Hippocampal formation (tissue), 2 donors: ENCODE results near the gene CRACR2A.

Experiments used
- DNase-seq, 2 donors: peaks; one replicate each; lab custom pipeline; 2025; lab: John Stamatoyannopoulos, UW

CRACR2A gene

GRCh38 chr12:3753544-3754284 lies 805 bp upstream of the CRACR2A start:
- DNase-seq, result no peak

GRCh38 chr12:3752096-3752709 lies 706 bp downstream of the CRACR2A start:
- no peak for DNase-seq

DNA sequence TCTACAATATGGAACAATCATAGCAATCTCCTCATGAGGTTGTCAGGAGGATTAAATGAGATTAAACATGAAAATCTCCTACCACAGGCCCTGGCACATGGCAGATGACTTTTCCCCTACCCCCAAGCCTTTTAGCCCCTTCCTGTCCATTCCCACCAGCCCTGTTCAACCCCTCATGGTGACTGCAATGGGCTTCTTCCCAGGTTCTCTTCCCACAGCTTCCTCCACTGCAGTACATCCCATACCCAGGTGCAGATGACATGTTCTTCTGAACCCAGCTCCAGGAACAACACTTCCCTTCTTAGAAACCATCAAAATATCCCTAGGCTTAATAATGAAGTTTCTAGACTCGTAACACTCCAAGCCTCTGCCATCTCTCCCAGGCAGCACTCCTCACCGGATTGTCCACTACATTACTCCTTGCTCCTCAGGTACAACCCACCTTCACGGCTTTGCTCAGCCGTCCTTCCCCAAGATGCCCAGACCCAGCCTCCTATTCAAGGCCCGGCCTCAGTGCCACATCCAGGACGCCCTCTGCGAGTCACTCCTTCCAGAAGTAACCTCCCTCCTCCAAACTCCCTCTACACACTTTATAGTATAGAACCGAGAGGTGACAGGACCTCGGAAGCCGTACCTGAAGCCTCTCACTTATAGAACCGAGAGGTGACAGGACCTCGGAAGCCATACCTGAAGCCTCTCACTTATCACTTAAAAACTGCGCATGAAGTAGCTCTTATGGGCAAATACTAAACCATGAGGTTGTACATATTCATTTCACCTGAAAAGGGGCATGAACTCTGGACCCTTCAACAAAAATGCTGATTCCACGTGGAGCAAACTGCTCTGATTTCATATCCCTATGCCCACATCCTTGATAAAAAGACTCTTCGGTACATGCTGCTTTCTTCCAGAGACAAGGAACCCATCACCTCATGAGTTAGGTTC lies 1.5 kb downstream of the CRACR2A start:
- no peak for DNase-seq

DNA sequence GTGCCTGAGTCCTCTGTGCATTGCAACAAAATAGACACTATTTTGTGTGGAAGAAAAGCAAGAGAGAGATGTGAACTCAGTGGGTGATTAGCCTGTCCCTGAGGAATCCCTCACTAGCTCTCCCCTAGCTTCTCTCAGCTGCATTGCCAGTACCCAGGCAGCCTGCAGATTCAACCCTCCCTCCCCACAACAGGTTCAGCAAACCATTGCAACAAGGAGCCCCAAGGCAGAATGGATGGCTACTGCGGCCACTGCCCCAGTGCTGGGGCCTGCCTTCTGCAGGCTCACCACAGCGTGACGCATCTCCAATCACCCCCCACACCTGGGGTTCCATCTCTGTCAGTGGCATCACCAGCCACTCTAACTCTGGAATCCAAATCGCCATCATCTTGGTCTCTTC lies 2.3 kb downstream of the CRACR2A start:
- DNase-seq, result no peak

- DNase-seq, result no peak
These were observed 4.3 kb downstream of the CRACR2A start for GRCh38 chr12:3748620-3749019.

GRCh38 chr12:3747976-3748619 lies 4.8 kb downstream of the CRACR2A start:
- DNase-seq, result no peak

DNA sequence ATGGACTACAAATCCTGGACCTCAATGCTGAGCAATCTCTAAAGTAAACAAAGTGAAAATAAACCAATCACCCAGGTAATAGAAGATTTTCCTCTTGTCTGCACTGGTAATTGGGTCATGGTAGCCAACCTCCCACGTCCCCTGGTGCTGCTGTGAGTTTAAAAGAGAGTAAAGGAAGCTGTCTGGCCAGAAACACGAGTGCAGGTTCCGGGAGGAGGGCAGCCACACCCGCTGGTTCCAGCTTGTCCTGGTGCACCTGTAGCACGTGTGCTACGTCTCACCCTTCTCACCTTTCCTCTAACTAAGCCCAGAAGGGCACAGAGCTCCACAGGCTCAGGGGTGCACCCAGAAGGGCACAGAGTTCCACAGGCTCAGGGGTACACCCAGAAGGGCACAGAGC lies 5.4 kb downstream of the CRACR2A start:
- no peak for DNase-seq

DNA sequence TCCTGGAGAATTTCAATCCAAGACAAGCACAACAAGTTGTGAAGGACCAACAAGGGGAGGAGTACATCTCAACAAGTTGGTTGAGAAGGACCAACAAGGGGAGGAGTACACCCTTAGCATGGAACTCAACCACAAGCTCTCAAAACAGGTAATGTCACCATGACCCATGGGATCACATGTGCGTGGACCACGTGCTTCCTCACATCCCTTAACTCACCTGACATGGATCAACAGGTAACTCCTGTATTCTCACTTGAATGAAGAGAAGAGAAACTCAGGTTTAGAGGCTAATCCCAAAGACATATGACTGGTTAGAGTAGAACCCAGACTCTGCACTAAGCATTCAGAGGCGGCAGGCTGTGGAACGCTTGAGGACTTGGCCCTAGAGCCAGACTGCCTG lies 6.2 kb downstream of the CRACR2A start:
- DNase-seq, result no peak

DNA sequence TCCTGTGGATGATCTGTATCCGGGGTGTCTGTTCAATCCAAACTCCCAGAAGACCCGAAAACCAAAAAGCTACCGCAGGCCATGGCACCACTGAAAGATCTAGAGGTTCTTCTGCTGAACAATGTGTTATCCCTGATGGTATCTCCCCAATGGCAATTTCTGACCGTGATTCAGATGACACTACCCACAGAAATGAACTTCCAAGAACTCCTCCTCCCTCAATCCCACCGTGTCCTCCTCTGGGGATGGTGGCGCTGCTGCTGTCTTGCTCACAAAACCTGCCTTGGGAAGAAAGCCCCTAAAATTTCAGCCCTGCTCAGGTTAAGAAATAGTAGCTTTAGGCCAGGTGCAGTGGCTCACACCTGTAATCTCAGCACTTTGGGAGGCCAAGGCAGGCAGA lies 7.8 kb downstream of the CRACR2A start:
- no peak for DNase-seq

GRCh38 chr12:3744229-3744901 lies 8.5 kb downstream of the CRACR2A start:
- no peak for DNase-seq

- DNase-seq, result no peak
These were observed 9.1 kb downstream of the CRACR2A start for GRCh38 chr12:3743803-3744202.

DNA sequence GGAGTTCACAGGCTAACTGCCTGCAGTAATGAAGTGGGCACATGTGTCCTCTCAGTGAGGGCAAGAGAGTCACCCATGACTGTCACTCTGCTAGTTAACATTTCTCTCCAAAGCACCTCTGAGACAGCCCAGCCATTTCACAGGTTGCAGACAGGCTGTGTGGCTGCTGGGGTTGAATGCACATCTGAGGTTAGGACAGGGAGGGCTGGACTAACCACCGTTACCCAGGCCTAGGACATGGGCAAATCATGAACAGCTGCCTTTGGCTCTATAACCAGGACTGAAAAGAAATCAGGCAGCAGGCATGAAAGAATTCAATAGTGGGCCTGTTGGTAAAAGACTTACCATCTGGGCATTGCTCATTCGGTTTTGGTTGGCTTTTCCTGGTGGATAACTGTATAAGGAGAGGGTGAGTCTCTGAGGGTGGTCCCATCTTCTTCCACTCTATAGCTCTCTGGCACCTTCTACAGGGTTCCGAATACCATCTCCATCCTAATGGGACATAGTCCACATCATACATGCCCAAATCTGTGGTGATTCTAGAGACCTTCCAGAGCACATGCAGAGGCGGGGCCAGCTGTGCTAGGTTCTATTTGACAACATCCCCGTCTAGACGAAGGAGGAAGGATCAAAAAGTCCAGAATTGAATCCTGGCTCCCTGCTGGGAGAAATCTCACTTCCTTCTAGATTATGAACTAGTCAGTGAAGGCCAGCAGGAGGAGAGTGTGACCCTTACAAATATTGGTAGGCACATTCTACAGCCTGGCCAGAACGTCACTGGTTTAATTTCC lies 10.8 kb downstream of the CRACR2A start:
- no peak for DNase-seq

DNA sequence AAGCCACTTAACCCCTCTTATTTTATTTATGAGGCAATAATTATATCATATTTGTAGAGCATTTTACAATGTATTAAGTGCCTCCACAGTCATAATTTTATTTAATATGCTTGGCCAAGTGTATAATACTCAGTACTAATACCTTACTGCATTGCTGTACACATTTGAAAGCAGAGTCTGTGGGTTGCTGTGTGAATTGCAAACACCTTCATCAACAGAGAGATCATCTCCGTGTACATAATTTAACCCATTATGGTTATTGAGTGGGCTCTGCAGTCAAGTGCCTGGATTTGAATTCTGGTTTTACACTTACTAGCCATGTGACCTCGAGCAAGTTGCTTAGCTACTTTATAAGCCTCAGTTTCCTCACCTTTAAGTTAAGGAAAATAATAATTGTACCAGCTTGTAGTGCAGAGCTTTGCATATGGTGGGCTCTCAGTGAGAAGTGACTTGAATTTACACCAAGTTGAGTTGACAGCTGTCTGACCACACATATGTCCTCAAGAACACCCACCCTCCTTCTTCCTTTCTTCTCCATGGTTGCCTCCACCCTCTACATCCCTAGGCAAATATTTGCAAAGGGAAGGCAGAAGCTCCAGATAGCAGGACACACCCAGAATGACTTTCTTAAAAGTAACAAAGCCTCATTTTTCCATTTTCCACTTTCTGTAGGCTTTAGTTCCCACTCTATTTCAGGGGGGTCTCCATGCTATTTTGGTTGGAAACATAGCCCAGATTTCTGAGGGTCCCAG lies 12.3 kb downstream of the CRACR2A start:
- DNase-seq, result no peak

DNA sequence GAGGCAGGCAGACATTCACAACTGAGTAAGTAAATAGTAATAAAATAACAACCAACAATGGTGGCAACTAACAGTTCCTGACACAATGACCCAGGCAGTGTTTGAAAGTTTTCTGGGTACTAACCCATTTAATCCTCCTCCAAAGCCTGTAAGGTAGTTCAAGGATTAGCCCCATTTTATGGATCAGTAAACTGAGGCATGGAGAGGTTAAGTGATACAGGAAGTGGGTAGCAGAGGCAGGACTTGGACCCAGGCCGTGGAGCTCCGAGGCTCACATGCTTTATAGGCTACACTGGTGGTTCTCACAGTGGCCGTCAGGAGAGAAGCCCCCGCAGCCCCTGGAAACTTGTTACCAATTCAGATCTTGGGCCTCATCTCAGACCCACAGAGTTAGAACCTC lies 17.5 kb downstream of the CRACR2A start:
- no peak for DNase-seq

- no peak for DNase-seq
These were observed 20.0 kb downstream of the CRACR2A start for GRCh38 chr12:3732901-3733300.

DNA sequence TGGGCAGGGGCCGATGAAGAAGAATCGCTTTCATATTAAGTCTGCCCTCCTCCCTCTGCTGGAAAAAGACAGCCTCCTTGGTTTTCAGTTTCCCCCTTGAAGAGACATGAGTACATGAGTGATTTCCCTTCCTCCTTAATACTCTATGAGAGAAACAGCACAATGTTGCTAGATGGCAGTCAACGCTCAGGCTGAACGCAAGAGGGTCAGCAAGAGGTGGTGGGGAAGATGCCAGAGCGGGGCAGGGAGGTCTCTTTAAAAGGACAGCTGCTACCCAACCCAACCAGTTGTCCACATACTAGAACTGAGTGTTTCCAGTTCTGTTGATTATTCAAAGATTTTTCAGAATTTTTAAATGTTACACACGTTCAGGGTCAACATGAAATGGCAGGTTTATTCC lies 22.8 kb downstream of the CRACR2A start:
- no peak for DNase-seq

DNA sequence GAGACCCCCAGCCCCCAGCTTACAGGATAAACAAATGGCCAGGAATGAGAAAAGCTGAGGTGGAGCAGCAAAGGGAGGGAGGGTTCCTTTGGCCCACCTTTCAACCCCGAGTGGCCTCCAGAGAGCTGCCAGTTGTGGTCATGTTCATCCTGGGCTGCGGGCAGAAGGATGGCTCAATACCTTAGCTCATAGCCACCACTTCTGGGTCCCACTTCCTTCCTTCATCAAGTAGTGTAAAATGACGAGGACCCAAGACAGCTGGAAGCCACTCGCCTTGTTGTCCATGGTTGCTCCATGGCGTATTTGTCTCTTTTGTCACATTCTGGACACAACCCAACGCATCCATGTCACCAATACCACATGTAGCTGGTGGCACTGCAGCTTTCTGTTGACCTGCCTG lies 24.2 kb downstream of the CRACR2A start:
- no peak for DNase-seq

DNA sequence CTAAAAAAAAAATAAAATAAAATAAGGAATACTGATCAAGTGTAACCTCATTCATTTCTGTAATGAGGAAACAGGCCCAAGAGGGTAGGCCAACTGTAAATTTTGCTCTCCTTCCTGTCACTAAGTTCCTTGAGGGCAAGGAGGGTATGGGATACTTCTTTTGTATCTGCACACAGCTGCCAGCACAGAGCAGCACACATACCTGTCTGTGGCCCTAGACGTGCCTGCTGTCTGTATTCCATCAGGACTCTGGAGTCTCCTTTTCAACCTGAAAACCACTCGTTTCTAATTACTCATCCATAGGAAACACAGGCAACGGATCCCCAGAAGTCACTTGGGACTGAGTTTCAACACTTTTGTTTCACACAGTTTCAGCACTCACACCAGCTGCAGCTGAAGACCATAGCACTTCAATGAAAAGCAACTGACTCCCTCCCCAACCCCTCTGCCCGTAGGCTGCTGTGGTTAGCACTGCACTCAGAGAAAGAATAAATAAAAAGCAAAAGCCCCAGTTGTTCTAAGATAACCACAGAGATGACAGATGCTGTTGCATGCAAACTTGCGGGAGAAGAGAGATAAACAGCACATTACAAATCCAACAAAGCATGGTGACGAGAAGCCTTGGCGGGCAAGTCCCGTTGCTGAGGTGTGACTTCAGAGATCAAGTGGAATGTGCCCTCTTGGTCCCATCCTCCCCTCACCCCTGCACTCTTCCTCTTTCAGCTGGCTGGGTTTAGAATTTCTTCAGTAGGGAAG lies 24.9 kb downstream of the CRACR2A start:
- no peak for DNase-seq

DNA sequence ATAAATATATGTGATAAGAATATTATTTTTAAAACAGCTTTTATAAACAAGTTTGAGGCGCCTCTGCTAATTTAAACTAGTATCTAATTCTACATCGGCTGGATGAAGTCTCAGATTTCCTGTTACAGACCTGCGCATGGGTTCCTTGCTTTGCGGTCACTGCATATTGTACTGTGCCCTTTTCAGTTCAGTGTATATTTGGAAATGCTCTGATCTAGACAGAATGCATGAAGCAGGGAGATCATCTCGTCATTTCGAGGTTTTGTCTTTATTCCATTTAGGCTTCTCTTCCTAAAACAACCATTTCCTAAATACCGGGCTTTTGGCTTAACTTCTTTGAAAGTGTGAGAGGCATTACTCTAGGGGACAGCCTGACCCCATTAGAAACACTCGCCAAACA lies 25.6 kb downstream of the CRACR2A start:
- no peak for DNase-seq
